Adipose tissue (tissue), 3 donors: ENCODE measurements around the gene LRRK1. TPM values are rescaled to one million over a fixed set of nuclear protein-coding genes. Genes with fewer than 3 reads are reported as not detected.
"Not testable (repeated sequence)": the region's sequence is repeated elsewhere in the genome, so short reads cannot be mapped to it uniquely, and the experiment has no call there.

Experiments used
- H3K27ac ChIP-seq: one replicate; pipeline ENCODE4 v1.5.1; 2013; ENCODE audit warnings: low read depth, low read length
- WGBS, 3 donors: extraction: QIAGEN DNeasy Blood & Tissue Kit; methylation state at CpG; one replicate each; pipeline ENCODE4 v1.1.7; 2013; 5-methylcytosine and 5-hydroxymethylcytosine counted together
- polyA plus RNA-seq, 3 donors: library from polyadenylated mRNA; stranded (reverse); fragments of 200-250 nt; gene quantifications; one replicate each; pipeline ENCODE4 v1.2.3, GENCODE V29; 2013
- donor health status: healthy with polysubstance abuse.
- donor health status: Bipolar disorder and iron deficiency.
- donor health status: healthy.

The LRRK1 gene
- polyA plus RNA-seq, 3 donors: 5.2 to 11.5 (median 5.9) TPM

- H3K27ac ChIP-seq: no peak overlapping the region
- WGBS, 3 donors: 79 to 90% (median 87%) methylated on average over 10 of the region's 10 CpGs
These were observed 165.6 kb downstream of the LRRK1 start for GRCh38 chr15:101084801-101085200.

- H3K27ac ChIP-seq: no peak overlapping the region
- WGBS, 3 donors: 87 to 94% (median 92%) methylated on average over 8 to 10 of the region's 10 CpGs
These were observed 166.1 kb downstream of the LRRK1 start for GRCh38 chr15:101085311-101085700.

- WGBS, 3 donors: 90 to 93% (median 90%) methylated on average over 48 of the region's 48 CpGs
- no peak overlapping the region for H3K27ac ChIP-seq
These were observed 167.4 kb downstream of the LRRK1 start for GRCh38 chr15:101086394-101087171.

- 73 to 83% (median 73%) methylated on average over 10 of the region's 10 CpGs for WGBS, 3 donors
These were observed 168.1 kb downstream of the LRRK1 start for GRCh38 chr15:101087172-101087769.

GRCh38 chr15:101088271-101088670 lies 169.1 kb downstream of the LRRK1 start:
- no peak overlapping the region for H3K27ac ChIP-seq
- 58 to 65% (median 62%) methylated on average over 6 of the region's 6 CpGs for WGBS, 3 donors

More at GRCh38 chr15:101087172-101087769, 168.1 kb downstream of the LRRK1 start:
- no peak overlapping the region for H3K27ac ChIP-seq

GRCh38 chr15:101088788-101089578 lies 169.8 kb downstream of the LRRK1 start:
- 22 to 28% (median 28%) methylated on average over 42 of the region's 42 CpGs for WGBS, 3 donors
- no peak overlapping the region for H3K27ac ChIP-seq

- no peak overlapping the region for H3K27ac ChIP-seq
- WGBS, 3 donors: 78 to 87% (median 81%) methylated on average over 9 of the region's 9 CpGs
These were observed 170.6 kb downstream of the LRRK1 start for GRCh38 chr15:101089579-101090427.

GRCh38 chr15:101090428-101090790 lies 171.3 kb downstream of the LRRK1 start:
- WGBS, 3 donors: 93 to 100% (median 100%) methylated on average over 2 of the region's 2 CpGs
- no peak overlapping the region for H3K27ac ChIP-seq

GRCh38 chr15:101091080-101092017 lies 172.2 kb downstream of the LRRK1 start:
- WGBS, 3 donors: 46 to 63% (median 56%) methylated on average over 20 of the region's 20 CpGs
- no peak overlapping the region for H3K27ac ChIP-seq

- 59 to 80% (median 67%) methylated on average over 11 of the region's 11 CpGs for WGBS, 3 donors
- H3K27ac ChIP-seq: no peak overlapping the region
These were observed 173.2 kb downstream of the LRRK1 start for GRCh38 chr15:101092156-101092866.

GRCh38 chr15:101092867-101093202 lies 173.7 kb downstream of the LRRK1 start:
- H3K27ac ChIP-seq: no peak overlapping the region
- 93 to 96% (median 95%) methylated on average over 12 of the region's 12 CpGs for WGBS, 3 donors

GRCh38 chr15:101093958-101094357 lies 174.8 kb downstream of the LRRK1 start:
- no peak overlapping the region for H3K27ac ChIP-seq
- 88 to 91% (median 90%) methylated on average over 12 of the region's 12 CpGs for WGBS, 3 donors

GRCh38 chr15:101095796-101096406 lies 176.7 kb downstream of the LRRK1 start:
- WGBS, 3 donors: 68 to 91% (median 84%) methylated on average over 5 to 6 of the region's 6 CpGs
- not testable (repeated sequence) for H3K27ac ChIP-seq

GRCh38 chr15:101097111-101097510 lies 178.0 kb downstream of the LRRK1 start:
- WGBS, 3 donors: 93 to 95% (median 94%) methylated on average over 14 of the region's 14 CpGs

GRCh38 chr15:101099183-101099582 lies 180.0 kb downstream of the LRRK1 start:
- H3K27ac ChIP-seq: no peak overlapping the region
- 69 to 84% (median 82%) methylated on average over 10 of the region's 10 CpGs for WGBS, 3 donors

More at GRCh38 chr15:101097111-101097510, 178.0 kb downstream of the LRRK1 start:
- no peak overlapping the region for H3K27ac ChIP-seq

- 91 to 96% (median 95%) methylated on average over 14 to 15 of the region's 15 CpGs for WGBS, 3 donors
- H3K27ac ChIP-seq: no peak overlapping the region
These were observed 181.0 kb downstream of the LRRK1 start for GRCh38 chr15:101100118-101100517.
